Hippocampal formation (tissue), 2 donors: ENCODE results near the gene PPP1R11.

Experiments
- DNase-seq, 2 donors: peaks; one replicate each; lab custom pipeline; 2025; lab: John Stamatoyannopoulos, UW

PPP1R11 gene

DNA sequence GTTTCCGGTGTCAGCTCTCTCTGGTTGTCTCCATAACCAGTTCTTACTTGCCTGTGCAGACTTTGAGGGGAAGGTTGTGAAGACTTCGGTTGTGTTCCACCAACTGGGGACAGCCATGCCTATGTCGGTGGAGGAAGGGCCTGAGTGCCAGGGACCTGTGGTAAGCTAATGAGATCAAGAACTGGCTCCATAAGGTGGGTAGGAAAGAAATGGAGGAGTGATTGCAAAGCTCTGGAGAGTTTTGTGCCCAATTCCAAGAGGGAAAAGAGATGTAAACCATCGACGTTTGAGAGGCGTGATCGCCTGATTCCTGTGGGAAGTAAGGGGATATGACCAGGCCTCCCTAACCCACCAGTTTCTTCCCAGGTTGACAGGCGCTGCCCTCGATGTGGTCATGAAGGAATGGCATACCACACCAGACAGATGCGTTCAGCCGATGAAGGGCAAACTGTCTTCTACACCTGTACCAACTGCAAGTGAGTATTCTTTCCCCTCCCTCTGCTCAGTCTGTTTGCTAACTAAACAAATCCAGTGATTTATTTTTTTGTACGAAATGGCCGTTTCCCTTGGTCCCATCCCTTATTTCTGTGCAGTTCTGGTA, 5.0 kb upstream of the PPP1R11 start:
- DNase-seq = no peak

DNA sequence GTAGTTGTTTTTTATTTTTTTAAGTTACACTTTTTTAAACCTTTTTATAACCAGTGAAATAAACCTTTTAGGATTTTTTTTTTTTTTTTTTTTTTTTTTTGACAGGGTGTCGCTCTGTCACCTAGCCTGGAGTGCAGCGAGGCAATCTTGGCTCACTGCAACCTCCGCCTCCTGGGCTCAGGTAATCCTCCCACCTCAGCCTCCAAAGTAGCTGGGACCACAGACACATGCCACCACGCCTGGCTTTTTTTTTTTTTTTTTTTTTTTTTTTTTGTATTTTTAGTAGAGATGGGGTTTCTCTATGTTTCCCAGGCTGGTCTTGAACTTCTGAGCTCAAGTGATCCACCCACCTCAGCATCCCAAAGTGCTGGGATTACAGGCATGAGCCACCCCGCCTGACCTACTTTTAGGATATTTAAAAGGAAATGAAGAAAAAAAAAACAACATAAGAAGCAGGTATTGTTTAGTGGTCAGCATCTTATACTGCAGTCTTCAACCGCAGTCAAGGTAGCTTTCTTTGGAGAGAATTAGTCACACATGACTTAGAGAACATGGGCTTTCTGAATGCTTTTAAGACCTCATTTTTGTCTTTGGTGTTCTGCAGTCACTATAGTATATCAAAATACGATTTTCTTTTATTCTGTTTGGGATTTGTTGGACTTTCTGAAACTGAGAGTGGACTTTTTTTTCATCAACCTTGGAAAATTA, 4.4 kb upstream of the PPP1R11 start:
- DNase-seq = no peak

DNA sequence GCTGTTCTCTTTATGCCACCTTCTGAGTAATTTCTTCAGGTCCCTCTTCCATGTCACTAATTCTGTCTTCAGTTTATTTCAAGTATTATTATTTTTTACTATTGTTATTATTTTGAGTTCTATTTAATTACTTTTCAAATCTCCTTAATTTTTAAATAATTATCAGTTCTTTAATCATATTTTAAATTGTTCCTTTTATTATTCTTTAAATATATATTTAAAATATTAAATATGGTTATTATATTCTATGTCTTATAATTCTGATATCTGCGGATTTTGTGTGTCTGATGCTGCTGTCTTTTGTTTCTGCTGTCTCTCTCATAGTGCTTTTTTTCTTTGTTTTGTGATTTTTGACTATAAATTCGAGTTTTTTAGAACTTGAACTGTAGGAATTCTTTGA, 3.7 kb upstream of the PPP1R11 start:
- DNase-seq = no peak

DNA sequence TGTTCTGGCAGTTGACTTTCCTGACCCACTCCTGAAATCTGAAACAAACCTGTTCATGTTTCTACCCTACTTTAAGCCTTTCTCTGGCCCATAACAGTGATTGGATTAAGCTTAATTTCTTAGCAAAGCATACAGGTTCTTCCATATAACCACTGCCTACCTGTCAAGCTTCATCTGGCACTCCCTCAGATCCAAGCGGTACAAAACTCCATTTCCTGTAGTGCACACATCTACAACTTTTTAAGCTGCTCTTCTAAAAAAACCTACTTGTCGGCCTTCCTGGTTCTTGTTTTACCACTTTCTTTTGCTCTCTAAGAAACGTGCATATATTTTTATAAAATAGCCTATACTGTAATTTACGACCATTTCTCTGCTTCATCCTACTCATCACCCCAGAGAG, 916 bp upstream of the PPP1R11 start:
- no peak for DNase-seq

DNA sequence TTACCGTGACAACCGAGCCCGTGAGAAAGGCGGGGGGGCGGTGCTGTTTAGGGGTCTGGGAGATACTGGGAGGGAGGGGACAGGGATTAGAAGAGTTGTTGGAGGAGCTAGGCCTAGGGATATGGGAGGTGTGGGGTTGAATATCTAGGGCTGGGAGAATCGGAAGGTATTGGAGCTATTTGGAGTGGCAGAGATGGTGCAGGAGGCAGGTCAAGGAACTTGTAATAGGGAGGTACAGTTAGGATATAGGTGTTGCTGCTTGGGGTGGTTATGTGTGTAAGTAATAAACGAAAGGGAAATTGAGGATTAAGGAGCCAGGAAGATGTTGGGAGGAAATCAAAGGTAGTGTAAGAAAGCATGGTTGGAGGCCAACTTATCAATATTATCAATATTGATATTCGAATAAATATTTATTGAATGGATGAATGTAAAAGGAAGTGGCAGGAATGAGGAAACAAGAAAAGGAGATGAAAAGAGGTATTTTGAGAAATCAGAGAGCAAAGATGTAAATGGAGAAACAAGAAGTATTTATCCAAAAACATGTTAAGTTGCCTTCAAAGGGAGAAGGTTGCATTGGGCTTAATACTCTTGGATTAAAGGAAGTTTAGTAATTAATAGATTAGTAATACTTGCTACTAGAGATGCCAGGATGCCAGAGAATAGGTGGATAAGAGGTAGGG, 602 bp downstream of the PPP1R11 start:
- DNase-seq = no peak

DNA sequence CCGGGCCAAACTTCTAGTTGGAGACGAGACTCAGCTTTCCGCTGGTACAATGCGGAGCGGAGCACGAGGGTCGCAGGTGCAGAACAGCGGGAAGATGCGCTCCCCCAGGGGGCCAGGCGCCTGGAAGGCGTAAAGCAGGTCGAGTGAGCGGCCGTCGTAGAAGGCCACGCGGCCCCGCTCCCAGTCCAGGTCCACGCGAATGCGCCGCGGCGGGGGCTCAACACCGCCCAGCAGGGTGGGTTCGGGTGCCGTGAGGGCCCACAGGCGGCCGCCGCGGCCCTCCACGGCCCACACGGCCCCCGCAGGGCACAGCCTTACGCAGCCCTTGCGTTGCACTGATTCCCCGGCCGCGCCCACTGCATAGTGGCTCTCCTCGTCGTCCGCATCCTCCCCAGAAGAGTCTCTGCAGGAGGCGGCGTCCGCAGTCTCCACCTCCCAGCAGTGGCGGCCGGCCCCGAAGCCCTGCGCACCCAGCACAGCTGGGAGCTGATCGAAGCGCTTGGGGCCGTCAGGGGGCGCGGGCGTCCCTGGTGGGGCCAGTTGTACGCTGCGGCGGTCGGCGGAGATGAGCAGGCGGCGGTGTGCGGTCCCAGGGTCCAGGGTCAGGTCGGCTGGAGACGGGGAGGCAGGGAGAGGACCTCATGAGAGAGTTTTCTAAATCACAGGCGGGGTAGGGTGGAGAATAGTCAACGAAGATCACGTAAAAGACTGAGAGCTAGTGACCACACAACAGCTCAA, 4.3 kb downstream of the PPP1R11 start:
- DNase-seq = no peak

DNA sequence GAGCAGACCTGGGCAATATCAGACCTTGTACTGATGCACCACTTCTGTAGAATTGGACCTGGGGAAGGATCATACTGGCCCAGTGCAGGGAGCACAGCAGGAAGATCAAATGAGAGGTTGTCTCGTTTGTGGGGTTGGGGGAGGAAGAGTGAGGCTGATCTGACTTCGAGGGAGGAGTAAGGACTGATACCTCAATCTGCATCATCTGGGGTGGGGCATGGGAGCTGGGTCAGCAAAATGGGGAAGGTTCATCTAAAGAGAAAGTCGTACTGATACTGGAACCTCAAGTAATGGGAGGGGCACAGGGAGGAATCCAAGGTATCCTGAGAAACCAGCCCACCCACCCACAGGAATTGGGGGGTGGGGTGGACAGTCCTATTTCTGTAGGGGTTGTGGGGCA, 4.9 kb downstream of the PPP1R11 start:
- DNase-seq = no peak

DNA sequence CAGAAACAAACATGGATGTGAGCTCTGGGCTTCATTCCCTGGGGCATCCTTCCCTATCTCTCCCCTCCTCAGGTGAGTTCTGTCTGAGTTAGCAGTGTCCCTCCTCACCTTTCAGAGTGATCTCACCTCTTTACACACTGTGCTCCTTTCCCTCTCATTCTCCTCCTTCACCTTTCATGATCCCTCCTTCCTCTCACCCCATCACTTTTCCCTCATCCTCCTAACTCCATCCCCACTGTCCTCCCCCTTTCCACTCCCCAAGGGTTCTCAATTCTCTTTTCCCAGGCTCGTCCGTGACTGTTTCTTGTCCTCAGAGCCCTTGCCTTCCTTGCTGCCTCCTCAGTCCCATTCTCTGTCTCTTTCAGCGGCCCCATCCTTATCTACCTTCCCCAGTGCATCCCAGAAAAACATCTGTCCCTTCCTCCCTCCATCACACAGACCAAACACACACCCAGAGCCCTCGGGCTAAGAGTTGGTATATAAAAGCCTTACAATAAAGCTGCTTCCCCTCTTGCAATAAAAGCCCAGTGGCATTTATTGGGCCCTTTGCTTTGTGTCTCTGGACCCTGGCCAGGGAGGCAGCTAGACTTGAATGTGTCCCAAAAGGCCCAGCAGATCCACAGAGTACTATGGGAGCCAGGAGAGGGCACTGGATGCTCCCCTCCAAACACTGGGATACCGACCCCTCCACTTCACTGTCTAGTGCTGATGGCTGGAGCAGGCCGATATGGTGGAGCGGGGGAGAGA, 6.7 kb downstream of the PPP1R11 start:
- no peak for DNase-seq

DNA sequence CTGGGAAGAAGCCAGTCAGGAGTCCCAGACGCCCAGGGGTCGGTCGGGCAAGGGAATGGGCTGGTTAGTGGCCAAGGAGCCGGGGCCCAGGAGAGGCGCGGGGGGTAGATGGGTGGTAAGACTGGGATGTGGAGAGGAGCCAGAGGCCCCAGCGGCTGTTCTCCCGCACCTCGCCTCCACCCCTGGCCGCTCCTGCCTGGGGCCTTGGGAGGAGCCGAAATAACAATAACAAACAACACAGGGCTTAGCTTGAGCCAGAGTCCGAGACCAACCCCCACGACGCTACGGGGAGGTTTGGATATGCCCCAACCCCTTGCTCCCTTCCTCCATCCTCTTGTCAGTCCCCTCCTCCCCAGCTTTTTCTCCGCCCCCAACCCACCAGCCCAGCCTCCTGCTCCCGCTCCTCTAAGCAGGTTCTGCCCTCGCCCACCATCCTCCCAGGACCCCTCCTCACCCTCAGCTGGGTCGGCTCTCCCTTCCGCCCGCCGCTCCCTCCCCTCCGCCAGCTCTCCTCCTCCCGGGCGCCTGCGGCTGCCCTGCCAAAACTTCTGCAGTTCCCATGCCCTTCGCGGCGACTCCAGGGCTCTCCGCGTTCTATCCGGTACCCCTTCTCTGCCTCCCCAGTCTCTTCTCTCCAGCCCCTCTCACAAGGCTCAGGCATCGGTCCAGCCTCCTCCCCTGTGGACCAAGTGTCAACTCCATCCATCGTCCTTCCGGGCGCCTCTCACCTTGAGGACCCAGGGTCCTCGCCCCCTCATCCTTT, 7.5 kb downstream of the PPP1R11 start:
- DNase-seq = no peak

DNA sequence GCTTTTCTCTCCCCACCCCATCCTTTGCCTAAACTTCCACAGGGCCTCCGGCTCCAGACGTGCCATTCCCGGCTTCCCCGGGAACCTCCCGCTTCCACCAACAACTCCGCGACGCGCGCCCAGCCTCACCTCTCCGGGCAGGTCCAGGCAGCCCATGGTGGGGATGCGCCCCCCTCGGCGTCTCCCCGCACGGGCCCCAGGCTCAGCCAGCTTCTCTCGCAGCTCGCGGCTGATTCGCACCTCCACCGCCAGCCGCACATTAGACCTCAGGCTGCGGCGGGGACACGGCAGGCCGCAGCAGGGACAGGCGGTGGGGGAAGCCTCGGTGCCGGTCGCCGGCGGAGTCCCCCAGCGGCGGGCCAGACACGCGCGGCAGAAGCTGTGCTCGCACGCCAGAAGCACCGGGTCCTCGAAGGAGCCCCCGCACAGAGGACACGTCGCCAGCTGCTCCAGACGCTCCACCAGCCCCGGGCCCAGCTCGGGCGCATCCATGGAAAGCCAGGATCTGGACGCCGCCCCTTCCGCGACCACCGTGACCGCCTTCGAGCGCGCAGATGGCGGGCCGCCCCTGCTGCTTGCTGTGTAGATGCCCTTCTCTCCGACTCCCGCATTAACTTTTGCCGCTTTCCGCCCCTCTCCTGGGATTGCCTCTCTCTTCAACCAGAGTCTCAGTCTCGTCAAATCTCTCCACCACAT, 8.2 kb downstream of the PPP1R11 start, which contains the start of gene RNF39:
Gene RNF39 (minus strand): TSS at position 676 of the 696 bp plus-strand sequence. CDS start 184 bp downstream, at position 492.
- DNase-seq = no peak

DNA sequence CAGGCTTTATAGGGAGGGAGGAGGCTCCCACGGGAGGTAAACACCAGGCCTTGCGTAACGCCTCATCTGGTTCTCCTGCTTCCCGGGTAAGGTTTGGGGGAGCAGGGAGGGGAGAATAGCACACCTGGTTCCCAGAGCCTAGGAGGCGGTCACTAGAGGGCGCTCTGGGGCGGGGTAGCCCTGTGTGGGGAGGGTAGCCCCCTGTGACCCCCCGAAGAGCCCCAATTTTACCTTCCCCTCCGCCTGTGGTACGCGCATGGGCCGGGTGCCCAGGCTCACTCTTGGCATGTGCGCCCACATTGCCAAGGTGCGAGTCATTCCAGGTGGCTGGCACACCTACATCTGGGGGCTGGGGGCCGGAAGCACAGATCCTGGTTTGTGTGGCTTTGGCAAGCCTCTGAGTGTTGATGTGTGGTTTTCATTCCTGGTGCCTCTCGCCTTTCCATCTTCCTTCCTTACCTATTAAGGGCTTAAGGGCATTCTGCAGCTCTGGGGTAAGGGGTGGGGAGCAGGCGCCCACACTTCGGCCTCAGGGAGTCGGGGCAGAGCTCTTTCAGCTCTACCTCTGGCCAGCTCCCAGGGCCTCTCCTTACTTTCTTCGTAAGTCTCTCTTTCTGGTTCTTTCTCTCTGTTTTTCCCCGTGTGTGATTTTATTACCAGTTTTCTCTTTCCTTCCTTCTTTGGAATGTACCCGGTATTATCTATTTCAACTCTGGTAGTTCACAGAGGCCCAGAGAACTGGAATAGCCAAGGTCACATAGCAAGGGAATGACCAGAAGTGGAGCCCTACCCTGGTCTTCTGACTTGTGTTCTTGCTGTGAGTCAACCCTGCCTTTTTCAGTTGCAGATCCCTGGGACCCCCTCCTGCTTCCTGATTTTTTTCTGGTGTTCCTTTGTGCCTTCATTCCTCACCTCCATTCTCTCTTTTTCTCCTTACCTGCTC, 9.1 kb downstream of the PPP1R11 start:
- DNase-seq = no peak

DNA sequence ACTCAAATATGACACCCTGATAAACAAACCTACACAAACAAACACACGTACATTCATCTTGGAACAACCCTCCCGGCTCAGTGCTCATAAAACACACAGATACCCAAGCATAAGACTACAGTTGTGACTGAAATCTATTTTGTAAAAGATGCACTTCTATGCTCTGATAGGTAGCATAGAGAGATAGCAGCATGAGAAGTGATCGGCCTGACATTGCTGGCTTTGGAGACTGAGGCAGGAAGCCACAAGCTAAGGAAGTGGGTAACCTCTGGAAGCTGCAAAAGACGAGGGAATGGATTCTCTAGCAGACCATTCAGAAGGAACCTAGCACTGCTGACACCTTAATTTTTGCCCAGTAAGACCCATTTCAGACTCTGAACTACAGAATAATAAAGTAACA, 10.2 kb downstream of the PPP1R11 start:
- DNase-seq = no peak

DNA sequence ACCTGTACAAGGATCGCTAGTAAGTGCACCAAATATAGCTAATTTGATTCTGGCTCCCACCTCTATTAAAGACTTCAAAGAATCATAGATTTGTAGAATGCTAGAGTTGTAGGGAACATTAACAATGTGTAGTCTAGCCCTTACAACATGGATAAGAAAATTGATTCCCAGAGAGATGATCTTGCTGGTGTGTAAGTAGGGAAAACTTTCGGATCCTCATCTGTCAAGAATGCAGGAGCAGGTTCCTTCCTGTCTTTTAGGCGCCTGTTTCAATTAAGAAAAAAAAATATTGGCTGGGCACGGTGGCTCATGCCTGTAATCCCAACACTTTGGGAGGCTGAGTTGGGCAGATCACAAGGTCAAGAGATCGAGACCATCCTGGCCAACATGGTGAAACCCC, 20.9 kb downstream of the PPP1R11 start:
- DNase-seq = no peak

DNA sequence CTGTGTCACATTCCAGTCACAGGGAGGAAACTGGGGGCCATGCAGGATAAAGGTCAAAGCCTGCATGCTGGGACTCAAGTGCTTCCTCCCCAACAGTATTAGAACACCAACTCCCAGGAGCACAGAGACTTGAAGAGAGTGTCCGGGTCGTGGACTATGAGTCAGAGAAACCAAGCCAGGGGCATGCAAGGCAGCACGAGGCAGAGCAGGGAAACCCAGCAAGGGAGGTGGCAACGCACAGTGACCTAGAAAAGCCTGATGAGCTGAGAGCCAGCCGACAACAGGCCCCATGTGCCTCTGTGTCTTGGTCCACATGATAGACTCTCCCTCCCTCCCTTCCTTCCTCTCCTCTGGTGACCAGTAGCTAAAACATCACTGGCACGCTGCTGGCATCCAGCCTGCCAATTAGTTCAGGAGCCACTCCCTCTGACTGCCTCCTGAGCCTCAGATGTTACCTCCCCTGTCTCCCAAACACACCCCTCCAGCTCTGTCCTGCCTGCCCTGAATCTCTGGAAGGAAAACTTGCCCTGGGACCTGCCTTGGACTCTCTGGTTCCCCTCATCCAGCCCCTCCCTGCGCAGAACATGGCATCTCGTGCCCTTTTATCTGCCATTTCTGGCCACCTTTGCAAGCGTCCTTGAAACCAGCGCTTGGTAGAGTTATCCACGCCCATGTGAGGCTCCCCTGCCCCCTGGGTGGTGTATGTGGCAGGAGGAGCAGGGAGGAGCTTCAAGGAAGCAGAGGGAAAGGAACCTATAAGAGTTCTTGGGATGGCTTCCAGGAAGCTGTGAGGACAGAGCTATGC, 24.8 kb downstream of the PPP1R11 start:
- DNase-seq = no peak

DNA sequence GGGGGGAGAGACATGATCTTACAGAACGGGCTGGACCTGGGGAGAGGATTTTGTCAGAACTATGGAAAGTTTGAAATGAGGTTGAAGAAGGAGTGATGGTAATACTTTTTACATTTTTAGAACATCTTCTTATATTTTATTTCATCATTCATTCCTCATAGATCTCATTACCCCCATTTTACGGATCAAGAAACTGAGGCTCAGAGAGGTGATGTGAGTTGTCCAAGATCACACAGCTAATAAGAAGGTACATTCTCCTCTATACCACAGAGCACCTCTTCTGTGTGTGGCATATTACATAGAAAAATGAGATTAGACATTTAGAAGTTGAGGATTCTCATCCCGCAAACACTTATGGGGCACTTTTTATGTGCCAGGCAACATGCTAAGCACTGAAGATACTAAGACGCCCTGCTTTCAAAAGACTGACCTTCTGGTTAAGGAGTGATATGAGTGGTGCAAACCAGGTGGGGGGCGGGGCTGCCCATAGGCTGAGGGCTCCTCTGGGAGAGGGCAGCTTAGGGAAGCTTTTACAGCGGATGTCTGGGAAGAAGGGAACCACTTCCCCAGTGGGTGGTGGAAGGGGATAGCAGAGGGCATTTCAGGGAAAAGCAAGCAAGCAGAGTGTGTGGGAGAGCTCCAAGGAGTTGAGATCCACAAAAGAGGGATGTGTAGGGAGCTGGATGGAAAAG, 26.0 kb downstream of the PPP1R11 start:
- DNase-seq = no peak

DNA sequence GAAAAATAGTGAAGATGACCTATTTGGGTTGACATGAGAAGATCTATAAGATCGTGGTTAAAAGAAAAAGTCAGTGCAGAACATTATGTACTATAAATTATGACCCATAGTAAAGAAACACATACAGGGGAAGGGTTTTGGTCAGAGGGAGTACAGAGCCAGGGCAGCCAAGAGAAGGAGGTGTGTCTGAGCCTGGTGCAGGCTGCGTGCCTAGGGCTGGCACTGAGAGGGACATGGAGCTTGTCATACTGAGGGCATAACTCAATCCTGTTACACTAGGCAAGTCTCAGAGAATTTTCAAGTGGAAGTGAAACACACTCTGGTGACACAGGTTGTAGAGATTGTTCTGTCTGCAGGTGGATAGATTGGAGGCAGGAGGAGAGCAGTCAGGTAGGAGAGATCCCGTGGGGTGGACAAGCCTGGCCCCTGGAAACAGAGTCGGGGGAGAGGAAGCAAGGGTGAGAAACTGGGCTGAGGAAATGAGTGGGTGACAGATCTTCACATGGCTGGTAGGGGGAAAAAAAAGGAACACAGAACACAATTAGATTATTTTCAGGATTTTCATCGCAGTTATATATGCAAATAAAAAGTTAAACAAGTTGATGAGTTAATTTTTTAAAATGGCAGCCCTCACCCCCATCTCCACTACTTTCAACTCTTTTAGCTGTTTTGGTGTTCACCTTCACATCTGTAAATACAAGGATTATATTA, 27.1 kb downstream of the PPP1R11 start:
- DNase-seq = no peak

DNA sequence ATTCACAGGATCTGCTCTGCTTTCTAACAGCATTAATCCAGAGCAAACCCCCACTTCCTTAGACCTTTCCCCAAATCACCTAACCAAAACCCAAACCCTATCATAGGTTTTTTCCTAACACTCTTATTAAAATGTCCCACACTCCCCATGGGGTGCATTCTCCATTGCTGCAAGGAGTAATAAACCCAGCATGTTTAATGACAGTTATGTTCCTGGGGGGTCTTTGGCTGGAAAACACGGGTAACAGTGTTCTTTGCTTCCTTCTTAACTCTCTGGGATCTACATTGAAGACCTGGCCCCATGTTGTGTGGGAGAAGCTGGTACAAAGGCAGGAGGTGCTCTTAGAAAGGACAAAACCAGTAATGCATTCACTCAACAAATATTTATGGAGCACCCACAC, 29.8 kb downstream of the PPP1R11 start:
- no peak for DNase-seq
